PFSK-1 (cell line): Measurements from ENCODE around the gene BABAM2.

Experiments
- FOXP2 ChIP-seq: optimal IDR thresholded peaks from 2 replicates; pipeline ENCODE3; 2011; ENCODE audit warnings: borderline replicate concordance, control low read depth, inconsistent platforms; ENCODE audit not compliant: insufficient read depth; ENCODE audit errors: extremely low read length, extremely low read depth
- POLR2AphosphoS5 ChIP-seq: IDR thresholded peaks from 2 replicates; pipeline ENCODE4 v1.6.1; 2012; ENCODE audit warnings: low read depth, mild to moderate bottlenecking, control low read depth, low read length, moderate library complexity
- SIN3A ChIP-seq: IDR thresholded peaks from 2 replicates; pipeline ENCODE4 v1.6.1; 2012; ENCODE audit warnings: mild to moderate bottlenecking, low read length, moderate library complexity, borderline replicate concordance; ENCODE audit not compliant: insufficient read depth
- TAF1 ChIP-seq: IDR thresholded peaks from 2 replicates; pipeline ENCODE4 v1.6.1; 2012; ENCODE audit warnings: low read length, control low read depth, borderline replicate concordance; ENCODE audit not compliant: insufficient read depth
- TF ChIP-seq, protein P1 (sequence below), 2 experiments: IDR thresholded peaks; 2 replicates each; pipeline versions ENCODE4 v1.6.1 to v1.8.0; 2011 to 2012; ENCODE audit warnings: low read depth in 2 of 2, low read length in 2 of 2, control low read depth in 1 of 2, inconsistent platforms in 1 of 2, mild to moderate bottlenecking in 1 of 2, moderate library complexity in 1 of 2; ENCODE audit not compliant: insufficient read depth in 1 of 2

DNA sequence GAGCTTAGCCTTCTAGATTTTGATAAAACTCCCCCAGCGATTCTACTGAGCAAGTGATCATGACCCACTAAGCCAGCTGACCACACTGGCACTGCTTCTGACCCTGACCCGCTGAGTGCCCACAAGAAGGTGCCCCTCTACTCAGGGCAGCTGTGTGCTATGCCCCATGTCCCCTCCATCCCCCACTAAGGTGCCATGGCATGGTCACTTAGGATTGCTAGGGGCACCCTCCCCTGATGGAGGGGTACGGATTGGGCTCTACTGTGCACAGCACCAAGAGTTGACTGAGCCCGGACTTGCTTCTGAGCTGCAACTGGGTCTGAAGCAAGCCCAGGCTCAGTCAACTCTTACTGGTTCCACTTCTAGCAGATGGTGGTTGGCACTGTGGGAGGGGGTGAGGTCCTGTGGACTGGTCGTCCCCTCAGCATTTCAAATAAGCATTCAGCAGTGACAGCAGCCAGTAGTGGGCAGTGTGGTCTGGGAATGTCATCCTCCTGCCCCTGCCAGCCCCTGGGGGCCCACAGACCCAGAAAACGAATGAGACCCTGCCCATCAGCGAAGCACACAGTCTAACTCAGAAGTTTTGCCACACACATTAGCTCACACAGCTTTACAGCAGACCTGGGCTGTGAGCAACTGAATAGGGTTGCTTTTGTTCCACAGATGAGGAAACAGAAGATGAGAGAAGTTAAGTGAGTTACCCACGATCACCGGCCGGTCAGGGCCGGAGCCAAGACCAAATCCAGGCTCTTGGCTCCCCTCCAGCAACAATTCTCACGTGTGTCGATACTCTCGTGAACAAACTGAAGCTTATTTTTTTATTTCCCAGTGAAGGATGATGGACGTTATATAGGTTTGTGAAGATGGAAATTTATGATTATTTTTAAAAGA, 450.0 kb downstream of the BABAM2 start:
- TF ChIP-seq, protein P1, sequence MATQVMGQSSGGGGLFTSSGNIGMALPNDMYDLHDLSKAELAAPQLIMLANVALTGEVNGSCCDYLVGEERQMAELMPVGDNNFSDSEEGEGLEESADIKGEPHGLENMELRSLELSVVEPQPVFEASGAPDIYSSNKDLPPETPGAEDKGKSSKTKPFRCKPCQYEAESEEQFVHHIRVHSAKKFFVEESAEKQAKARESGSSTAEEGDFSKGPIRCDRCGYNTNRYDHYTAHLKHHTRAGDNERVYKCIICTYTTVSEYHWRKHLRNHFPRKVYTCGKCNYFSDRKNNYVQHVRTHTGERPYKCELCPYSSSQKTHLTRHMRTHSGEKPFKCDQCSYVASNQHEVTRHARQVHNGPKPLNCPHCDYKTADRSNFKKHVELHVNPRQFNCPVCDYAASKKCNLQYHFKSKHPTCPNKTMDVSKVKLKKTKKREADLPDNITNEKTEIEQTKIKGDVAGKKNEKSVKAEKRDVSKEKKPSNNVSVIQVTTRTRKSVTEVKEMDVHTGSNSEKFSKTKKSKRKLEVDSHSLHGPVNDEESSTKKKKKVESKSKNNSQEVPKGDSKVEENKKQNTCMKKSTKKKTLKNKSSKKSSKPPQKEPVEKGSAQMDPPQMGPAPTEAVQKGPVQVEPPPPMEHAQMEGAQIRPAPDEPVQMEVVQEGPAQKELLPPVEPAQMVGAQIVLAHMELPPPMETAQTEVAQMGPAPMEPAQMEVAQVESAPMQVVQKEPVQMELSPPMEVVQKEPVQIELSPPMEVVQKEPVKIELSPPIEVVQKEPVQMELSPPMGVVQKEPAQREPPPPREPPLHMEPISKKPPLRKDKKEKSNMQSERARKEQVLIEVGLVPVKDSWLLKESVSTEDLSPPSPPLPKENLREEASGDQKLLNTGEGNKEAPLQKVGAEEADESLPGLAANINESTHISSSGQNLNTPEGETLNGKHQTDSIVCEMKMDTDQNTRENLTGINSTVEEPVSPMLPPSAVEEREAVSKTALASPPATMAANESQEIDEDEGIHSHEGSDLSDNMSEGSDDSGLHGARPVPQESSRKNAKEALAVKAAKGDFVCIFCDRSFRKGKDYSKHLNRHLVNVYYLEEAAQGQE (IDR thresholded peaks at IDR 0.05; ENCODE audit: insufficient read depth in 1 of 2, low read depth in 2 of 2, low read length in 2 of 2), result no peak
- no peak for TF ChIP-seq POLR2AphosphoS5
- TF ChIP-seq SIN3A, result no peak
- no peak for TF ChIP-seq TAF1
- TF ChIP-seq FOXP2, result no peak
